Measurements from ENCODE around the gene MGLL.

The MGLL gene

GRCh38 chr3:127772273-127772672 lies 50.0 kb downstream of the MGLL start:
- DNase-seq = no peak

GRCh38 chr3:127771746-127772145 lies 50.6 kb downstream of the MGLL start:
- DNase-seq = no peak

GRCh38 chr3:127770671-127771355 lies 51.5 kb downstream of the MGLL start:
- DNase-seq = no peak

- no peak for DNase-seq
These were observed 52.8 kb downstream of the MGLL start for GRCh38 chr3:127769284-127770081.

GRCh38 chr3:127768346-127769008 lies 53.8 kb downstream of the MGLL start:
- DNase-seq = no peak

GRCh38 chr3:127767126-127767525 lies 55.2 kb downstream of the MGLL start:
- DNase-seq = no peak

- no peak for DNase-seq
These were observed 56.6 kb downstream of the MGLL start for GRCh38 chr3:127765735-127766134.

GRCh38 chr3:127764841-127765362 lies 57.4 kb downstream of the MGLL start:
- DNase-seq = no peak

- no peak for DNase-seq
These were observed 58.0 kb downstream of the MGLL start for GRCh38 chr3:127764301-127764700.

GRCh38 chr3:127763816-127764215 lies 58.5 kb downstream of the MGLL start:
- DNase-seq = no peak

- no peak for DNase-seq
These were observed 59.0 kb downstream of the MGLL start for GRCh38 chr3:127763337-127763736.

- DNase-seq = no peak
These were observed 59.6 kb downstream of the MGLL start for GRCh38 chr3:127762787-127763105.

- DNase-seq = no peak
These were observed 60.1 kb downstream of the MGLL start for GRCh38 chr3:127762077-127762786.

GRCh38 chr3:127761441-127761801 lies 60.9 kb downstream of the MGLL start:
- DNase-seq = no peak

GRCh38 chr3:127760791-127761440 lies 61.4 kb downstream of the MGLL start:
- DNase-seq = no peak

GRCh38 chr3:127760361-127760760 lies 62.0 kb downstream of the MGLL start:
- no peak for DNase-seq

- no peak for DNase-seq
These were observed 62.5 kb downstream of the MGLL start for GRCh38 chr3:127759826-127760225.

GRCh38 chr3:127758013-127758412 lies 64.3 kb downstream of the MGLL start:
- no peak for DNase-seq

GRCh38 chr3:127755305-127755681 lies 67.0 kb downstream of the MGLL start:
- no peak for DNase-seq

- DNase-seq = no peak
These were observed 67.7 kb downstream of the MGLL start for GRCh38 chr3:127754411-127755304.

GRCh38 chr3:127753898-127754410 lies 68.4 kb downstream of the MGLL start:
- no peak for DNase-seq

Measured in DMS 273 treated with DMSO at 0.1 percent for 48 hours (cell line).